Inferior parietal cortex (tissue), 1 donor: Measurements from ENCODE around the gene ERO1B.

Experiments used
- DNase-seq: peaks from one replicate; pipeline ENCODE4 v3.0.0-alpha.2; 2016; ENCODE audit errors: extremely low spot score

The ERO1B gene

GRCh38 chr1:236297161-236297560 lies 15.4 kb upstream of the ERO1B start:
- no peak for DNase-seq

GRCh38 chr1:236292425-236292824 lies 10.7 kb upstream of the ERO1B start:
- DNase-seq: no peak

- DNase-seq: no peak
Measured at GRCh38 chr1:236289492-236290131, 7.9 kb upstream of the ERO1B start.

DNA sequence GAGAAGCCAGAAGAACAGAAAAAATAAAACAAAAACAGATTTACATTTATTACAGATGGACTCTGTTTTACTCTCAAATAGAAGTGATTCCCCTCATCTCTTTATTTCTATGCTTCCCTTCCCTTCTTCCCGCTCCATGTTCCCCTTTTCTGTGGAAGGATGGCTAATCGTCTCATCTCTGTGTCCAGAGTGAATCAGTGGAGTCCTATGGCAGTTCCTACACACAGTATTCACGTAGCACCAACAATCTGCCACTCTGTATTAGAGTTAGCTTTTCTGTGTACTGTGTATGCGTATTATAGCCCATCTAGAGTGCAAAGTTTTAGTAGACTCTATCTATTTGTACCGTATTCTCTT lies 6.8 kb upstream of the ERO1B start:
- DNase-seq: no peak

DNA sequence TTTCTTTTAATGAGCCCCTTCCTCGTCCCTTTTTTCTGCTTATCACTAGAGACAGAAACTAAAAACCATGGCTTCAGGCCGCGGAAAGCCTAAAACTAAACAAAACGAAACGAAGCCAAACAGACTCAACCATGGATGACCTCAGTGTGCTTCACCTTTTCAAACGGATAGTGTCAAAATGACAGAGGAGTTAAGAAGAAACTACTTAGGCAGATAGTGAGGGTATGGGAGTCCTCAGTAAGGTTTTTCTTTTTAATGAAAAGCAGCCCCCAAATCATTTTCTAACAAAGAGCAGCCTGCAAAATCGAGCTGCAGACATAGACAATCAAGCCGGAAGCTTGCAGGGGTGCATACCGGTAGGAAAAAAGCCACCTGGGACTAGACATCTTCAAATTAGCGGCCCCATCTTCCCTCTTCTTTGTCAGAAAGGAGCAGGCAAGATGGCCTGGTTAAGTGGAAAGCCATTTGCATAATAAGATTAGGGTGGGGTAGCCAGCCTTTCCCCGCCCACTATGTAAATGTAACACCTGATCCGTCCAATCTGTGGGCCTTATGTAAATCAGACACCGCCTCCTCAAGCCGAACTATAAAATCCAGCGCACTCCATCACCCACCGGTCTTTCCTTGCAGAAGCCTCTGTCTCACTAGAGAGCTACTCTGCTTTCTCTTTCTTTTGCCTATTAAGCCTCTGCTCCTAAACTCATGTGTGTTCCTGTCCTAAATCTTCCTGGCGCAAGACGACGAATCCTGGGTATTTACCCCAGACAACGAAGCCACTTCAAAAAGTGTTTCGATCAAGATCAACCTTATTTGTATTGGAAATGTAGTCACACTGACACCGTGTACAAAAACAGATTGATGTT lies 6.2 kb upstream of the ERO1B start:
- no peak for DNase-seq

- no peak for DNase-seq
Measured at GRCh38 chr1:236287356-236287755, 5.6 kb upstream of the ERO1B start.

- DNase-seq: no peak
Measured at GRCh38 chr1:236284291-236284721, 2.5 kb upstream of the ERO1B start.

GRCh38 chr1:236282719-236283118 lies 961 bp upstream of the ERO1B start:
- no peak for DNase-seq

- no peak for DNase-seq
Measured at GRCh38 chr1:236282425-236282716, 613 bp upstream of the ERO1B start.

DNA sequence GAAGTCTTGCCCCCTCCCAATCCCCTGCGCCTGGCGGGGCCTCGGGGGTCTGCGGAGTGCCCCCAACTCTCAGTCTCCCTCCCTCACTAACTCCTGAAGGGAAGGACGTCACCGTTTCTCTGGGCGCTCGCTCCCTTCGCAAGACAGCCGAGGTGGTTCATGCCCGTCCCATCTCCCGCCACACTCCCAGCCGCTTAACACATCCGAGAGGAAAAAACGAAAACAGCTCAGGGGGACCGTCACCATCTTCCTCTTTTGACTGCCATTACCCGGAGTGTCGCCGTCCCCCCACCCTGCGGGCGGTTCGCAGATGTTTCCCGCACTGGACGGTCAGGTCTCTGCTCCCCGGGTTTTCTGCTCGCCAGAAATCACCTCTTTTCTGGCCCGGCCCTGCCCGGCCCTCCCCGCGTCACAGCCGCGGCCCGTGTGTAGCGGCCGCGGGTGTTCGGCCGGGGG lies 532 bp downstream of the ERO1B start:
- DNase-seq: peak; percentile 19

- DNase-seq: peak; percentile 10
Measured at GRCh38 chr1:236280438-236281197, 1.1 kb downstream of the ERO1B start.

GRCh38 chr1:236275586-236275985 lies 6.2 kb downstream of the ERO1B start:
- DNase-seq: no peak

- DNase-seq: no peak
Measured at GRCh38 chr1:236275061-236275460, 6.7 kb downstream of the ERO1B start.

DNA sequence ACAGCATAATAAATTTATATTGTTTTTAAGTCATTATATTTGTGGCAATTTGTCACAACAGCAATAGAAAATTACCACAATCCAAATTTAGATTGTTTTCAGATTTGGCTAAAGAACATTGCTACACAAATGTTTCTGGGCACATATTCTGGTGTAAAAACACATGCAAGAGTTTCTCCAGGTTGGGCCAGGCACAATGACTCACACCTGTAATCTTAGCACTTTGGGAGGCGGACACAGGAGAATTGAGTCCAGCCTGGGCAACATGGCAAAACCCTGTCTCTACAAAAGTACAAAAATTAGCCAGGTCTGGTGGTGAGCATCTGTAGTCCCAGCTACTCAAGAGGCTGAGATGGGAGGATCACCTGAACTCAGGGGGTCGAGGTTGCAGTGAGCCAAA lies 8.4 kb downstream of the ERO1B start:
- no peak for DNase-seq

GRCh38 chr1:236269439-236269838 lies 12.3 kb downstream of the ERO1B start:
- DNase-seq: no peak

DNA sequence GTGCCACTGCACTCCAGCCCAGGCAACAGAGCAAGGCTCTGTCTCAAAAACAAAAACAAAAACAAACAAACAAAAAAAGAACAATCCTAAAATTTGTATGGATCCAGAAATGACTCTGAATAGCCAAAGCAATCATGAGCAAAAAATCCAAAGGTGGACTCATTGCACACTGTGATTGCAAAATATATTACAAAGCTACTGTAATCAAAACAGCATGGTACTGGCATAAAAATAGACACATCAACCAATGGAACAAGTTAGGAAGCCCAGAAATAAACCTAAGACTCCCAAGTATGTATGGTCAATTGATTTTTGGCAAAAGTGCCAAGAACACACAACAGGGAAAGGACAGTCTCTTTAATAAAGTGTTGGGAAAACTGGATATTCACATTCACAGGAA lies 19.9 kb downstream of the ERO1B start:
- no peak for DNase-seq

DNA sequence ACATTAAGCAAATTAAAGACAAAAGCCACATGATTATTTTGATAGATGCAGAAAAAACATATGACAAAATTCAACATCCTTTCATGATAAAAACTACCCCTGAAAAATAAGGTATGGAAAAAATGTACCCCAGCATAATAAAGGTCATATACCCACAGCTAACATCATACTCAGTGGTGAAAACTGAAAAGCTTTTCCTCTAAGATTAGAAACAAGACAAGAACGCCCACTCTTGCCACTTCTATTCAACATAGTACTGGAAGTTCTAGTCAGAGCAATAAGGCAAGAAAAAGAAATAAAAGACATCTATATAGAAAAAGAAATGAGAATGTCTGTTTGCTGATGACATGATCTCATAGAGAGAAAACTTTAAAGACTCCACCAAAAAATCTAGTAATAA lies 20.7 kb downstream of the ERO1B start:
- no peak for DNase-seq

GRCh38 chr1:236259043-236259442 lies 22.7 kb downstream of the ERO1B start:
- DNase-seq: no peak

GRCh38 chr1:236258114-236258622 lies 23.6 kb downstream of the ERO1B start:
- DNase-seq: no peak

DNA sequence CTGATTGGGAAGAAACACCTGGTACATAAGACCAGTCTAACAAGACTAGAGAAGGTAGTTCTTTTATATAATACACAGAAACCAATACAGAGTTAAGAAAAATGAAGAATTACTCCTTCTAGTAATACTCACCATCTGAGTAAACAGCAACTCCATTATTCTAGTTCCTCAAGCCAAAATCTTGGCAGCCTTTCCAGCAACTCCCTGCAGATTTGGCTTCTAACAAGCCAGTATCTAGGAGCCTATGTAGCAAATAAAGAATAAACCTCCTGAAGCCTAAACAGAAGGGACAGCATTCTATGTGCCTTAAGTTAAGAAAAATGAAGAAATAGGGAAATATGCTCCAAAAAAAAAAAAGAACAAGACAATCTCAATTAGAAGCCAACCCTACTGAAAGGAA lies 24.5 kb downstream of the ERO1B start:
- DNase-seq: no peak

- no peak for DNase-seq
Measured at GRCh38 chr1:236253918-236254637, 27.7 kb downstream of the ERO1B start.

- no peak for DNase-seq
Measured at GRCh38 chr1:236253119-236253518, 28.6 kb downstream of the ERO1B start.
